ENCODE measurements around the gene ELP1.

Gene ELP1

DNA sequence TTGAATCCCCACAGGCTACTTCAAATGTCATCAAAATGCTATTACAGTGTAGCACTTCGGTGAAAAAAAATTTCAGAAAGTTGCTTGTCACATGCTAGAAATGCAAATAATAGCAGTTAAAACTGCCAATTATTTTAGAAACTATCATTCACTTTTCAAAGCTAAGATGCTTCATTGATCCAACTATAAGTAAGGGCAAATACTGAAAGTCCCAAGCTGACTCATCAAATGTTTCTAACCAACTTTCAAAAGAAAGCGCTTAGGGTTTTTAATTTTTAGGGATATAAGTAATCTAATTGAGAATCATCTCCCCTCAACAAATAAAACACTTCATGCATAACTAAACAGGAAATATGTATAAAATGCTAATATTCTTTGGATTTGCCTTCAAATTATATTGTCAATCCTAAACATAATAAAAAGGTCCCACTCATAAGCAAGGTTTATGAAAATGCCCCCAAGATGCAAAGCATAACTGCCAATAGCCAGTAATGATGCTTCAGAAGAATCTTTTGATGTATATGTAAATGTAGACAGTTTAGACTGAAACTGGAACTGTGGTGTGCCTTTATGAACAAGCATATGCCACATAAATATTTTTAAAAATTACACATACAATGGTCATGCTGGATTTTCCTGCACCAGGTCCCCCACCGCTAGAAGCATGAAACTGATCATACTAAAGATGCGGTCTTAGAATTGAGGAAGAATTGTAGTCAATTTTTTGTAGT lies 59.7 kb downstream of the ELP1 start:
- H3K27ac ChIP-seq: no peak overlapping the region
- TF ChIP-seq, protein P1, sequence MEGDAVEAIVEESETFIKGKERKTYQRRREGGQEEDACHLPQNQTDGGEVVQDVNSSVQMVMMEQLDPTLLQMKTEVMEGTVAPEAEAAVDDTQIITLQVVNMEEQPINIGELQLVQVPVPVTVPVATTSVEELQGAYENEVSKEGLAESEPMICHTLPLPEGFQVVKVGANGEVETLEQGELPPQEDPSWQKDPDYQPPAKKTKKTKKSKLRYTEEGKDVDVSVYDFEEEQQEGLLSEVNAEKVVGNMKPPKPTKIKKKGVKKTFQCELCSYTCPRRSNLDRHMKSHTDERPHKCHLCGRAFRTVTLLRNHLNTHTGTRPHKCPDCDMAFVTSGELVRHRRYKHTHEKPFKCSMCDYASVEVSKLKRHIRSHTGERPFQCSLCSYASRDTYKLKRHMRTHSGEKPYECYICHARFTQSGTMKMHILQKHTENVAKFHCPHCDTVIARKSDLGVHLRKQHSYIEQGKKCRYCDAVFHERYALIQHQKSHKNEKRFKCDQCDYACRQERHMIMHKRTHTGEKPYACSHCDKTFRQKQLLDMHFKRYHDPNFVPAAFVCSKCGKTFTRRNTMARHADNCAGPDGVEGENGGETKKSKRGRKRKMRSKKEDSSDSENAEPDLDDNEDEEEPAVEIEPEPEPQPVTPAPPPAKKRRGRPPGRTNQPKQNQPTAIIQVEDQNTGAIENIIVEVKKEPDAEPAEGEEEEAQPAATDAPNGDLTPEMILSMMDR (conservative IDR thresholded peaks at IDR 0.05): no peak

DNA sequence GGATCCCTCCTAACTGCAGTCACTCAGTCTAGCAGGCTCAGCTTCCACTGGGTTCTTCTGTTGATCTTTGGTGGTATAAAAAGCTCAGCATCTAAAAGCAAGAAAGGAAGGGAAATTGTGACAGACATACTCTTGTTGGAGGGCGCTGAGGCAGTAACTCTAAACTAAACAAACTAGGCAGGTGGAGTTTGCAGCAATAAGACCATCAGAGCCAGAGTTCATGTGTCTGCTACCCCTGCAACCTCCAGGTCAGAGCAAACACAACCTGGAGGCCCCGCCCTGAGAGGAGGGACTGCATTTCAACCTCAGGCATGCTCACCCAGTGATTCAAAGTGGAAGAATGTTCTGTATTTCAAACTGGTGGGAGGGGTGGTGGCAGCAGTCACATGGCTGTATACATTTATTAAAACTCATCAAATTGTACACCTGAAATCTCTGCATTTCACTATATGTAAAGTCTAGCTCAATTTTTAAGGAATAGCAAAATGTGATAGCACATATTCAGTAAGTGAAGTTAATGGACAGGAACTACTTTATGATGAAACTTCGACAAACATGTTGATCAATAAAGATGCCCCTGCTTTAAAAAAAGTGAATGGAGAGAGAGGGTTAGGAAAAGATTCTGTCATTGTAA lies 64.7 kb downstream of the ELP1 start:
- no peak overlapping the region for H3K27ac ChIP-seq
- TF ChIP-seq, protein P1 (conservative IDR thresholded peaks at IDR 0.05): no peak

- H3K27ac ChIP-seq: no peak overlapping the region
- TF ChIP-seq, protein P1 (conservative IDR thresholded peaks at IDR 0.05): no peak
Observed at GRCh38 chr9:108867829-108868228, 66.1 kb downstream of the ELP1 start.

GRCh38 chr9:108867116-108867515 lies 66.8 kb downstream of the ELP1 start:
- TF ChIP-seq, protein P1 (conservative IDR thresholded peaks at IDR 0.05): no peak
- no peak overlapping the region for H3K27ac ChIP-seq

DNA sequence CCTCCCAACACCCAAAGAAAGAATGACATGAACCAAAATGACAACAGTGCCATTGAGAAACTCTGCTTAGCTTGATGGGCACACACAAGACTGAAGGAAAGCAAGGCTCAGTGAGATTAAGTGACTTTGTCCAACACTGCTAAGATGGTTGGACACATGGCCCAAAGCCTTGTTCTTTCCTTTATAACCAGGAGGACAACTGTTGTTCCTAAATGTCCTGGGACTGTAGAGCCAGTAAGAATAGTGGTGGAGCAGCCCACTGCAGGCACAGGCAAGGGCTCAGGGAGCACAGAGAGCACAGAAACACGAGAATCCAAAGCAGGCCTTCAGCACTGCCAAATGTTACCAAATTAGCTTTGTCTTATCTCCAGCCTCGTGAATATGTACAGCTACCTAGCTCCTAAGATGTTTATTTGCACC lies 67.9 kb downstream of the ELP1 start:
- TF ChIP-seq, protein P1 (conservative IDR thresholded peaks at IDR 0.05): no peak; the same call in 1 of the 2 replicates
- H3K27ac ChIP-seq: no peak overlapping the region

DNA sequence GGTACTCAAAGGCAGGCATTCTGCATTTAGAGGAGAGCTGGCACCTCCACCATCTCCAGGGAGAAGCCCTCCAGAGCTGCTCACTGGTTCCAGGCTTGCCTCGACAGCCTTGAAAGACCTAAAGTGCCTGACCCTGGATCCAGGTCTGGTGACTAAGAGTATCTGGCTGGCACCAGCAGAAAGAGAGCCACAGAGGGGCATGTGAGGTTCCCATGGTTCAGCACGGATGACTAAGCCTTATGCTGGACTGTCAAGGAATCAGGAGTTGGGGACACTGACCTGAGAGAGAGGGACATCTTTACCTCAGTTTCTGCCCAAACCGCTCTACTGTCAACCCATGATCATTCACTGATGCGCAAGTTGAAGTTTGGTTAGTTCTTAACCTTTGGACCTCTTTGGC lies 68.9 kb downstream of the ELP1 start:
- no peak overlapping the region for H3K27ac ChIP-seq
- TF ChIP-seq, protein P1 (conservative IDR thresholded peaks at IDR 0.05): no peak

DNA sequence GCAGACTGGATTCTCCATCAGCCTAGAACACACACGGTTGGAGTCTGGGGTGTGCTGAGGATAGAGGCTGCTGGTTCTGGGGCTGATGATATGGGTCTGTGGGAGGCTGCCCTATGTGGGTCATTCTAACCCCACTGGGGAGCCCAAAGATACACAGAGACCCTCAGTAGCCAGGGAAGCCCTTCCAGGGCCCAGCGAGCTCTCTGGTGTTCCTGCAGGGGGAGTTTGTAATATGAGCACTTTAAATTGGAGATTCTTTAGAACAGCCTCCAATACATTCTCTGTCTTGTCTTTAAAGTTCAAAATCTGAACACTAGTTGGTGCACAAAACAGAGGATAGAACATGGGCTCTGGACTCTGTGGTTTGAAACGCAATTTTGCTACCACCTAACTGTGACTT lies 69.5 kb downstream of the ELP1 start:
- no peak overlapping the region for H3K27ac ChIP-seq
- TF ChIP-seq, protein P1 (conservative IDR thresholded peaks at IDR 0.05): peak; percentile 28; the same call in 1 of the 2 replicates
